Suppressor macrophage treated with lipopolysaccharide for 4 hours (primary cell): ENCODE measurements around the gene LAMB1.
"Not testable (repeated sequence)": the region's sequence is repeated elsewhere in the genome, so short reads cannot be mapped to it uniquely, and the experiment has no call there.

Experiments
- DNase-seq: peaks from one replicate; pipeline ENCODE4 v3.0.0-alpha.2; 2020

The LAMB1 gene

GRCh38 chr7:108002726-108003598 is at the start of gene LAMB1:
Gene LAMB1, minus strand, starts transcription at chr7:108003161. Its CDS starts 276 bp downstream, at chr7:108002885.
- DNase-seq = peak; percentile 24

GRCh38 chr7:108051454-108051853 is 48.5 kb upstream of the LAMB1 start:
- no peak for DNase-seq

DNA sequence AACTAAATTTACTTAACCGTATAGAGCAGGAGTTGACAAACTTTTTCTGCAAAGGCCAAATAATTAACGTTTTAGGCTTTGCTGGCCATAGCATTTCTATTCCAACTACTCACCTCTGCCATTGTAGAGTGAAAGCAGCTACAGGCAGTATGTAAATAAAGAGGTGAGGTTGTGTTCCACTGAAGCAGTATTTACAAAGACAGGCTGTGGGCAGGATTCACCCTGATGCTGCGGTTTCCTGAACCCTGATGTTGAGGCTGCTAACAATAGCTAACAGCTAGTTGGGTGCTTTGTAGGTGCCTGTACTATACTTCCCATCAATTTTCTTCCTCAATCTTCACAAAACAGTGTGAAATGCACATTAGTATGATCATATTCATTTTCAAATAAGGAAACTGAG is 47.0 kb upstream of the LAMB1 start:
- no peak for DNase-seq

GRCh38 chr7:108048422-108048821 is 45.5 kb upstream of the LAMB1 start:
- no peak for DNase-seq

- DNase-seq = no peak
These were observed 44.1 kb upstream of the LAMB1 start for GRCh38 chr7:108046952-108047506.

GRCh38 chr7:108045669-108046068 is 42.7 kb upstream of the LAMB1 start:
- DNase-seq = peak; percentile 4

- DNase-seq = no peak
These were observed 42.2 kb upstream of the LAMB1 start for GRCh38 chr7:108045154-108045553.

- DNase-seq = no peak
These were observed 41.4 kb upstream of the LAMB1 start for GRCh38 chr7:108044345-108044744.

DNA sequence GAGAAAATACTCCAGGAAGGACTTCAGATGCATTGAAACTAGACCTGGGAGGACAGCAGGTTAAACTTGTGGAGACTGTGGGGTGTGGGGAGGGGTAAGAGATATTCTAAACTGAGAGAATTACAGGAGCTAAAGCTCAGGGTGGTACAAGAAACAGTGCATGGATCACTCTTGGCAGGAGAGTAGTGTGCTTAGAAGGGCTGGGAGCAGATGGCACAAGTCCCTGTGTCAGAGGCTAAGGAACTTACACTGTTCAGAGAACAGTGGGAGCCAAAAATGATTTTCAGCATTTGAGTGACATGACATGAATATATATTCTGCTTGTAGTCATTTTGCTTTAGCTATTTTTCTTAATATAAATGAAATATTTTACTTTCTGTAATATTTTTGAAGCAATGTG is 36.0 kb upstream of the LAMB1 start:
- DNase-seq = no peak

GRCh38 chr7:108037741-108038140 is 34.8 kb upstream of the LAMB1 start:
- no peak for DNase-seq

- no peak for DNase-seq
These were observed 34.2 kb upstream of the LAMB1 start for GRCh38 chr7:108037140-108037539.

GRCh38 chr7:108034586-108034985 is 31.6 kb upstream of the LAMB1 start:
- no peak for DNase-seq

DNA sequence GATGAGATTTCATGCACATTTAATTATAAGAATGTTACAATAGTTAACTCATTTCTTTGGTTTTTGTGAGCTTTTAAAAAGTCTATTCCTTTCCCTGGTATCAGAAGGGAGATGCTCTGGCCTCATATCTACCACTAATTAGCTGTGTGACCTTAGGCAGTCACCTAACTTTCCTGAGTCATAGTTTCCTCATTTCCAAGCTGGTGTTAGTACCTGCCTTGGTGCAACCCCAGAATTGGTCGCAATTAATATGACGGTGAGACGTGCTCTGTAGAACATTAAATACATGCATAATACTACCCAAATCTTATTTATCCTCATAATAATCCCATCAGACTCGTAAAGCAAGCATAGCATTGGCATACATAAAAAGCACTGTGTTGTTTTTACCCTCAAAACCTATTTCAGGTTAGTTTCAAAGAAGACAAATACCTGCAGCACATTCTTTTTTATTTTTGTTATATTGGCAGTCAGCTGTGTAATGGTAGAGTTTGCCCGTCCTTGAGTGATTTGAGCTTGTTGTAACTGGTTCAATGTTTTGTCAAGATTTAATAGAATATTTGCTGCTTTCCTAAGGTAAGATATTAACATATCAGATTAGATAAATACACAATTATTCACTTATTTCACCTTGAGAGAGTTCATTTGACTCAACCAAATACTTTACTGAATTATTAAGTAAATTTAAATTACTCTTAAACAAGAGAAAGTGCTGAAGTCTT is 31.0 kb upstream of the LAMB1 start:
- DNase-seq = no peak

- DNase-seq = not testable (repeated sequence)
These were observed 30.3 kb upstream of the LAMB1 start for GRCh38 chr7:108033309-108033708.

- no peak for DNase-seq
These were observed 27.6 kb upstream of the LAMB1 start for GRCh38 chr7:108030516-108030915.

DNA sequence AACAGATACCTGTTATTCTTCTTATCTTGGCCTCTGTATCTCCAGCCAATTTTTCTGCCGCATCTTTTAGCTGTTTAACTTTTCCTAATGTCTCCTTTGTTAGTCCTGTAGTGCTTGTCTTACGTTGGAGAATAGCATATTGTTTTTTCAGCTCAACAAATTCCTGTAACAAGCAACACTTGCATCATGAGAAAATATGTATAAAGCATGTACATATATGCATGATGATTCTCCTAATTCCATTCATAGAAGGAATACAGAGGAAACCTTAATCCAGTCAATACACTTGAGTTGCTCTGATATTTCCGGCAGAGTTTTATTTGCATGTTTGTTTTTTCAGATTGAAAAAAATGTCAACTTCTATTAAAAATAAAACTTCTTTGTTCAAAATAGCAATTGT is 26.1 kb upstream of the LAMB1 start:
- no peak for DNase-seq

GRCh38 chr7:108028111-108028510 is 25.1 kb upstream of the LAMB1 start:
- no peak for DNase-seq

- no peak for DNase-seq
These were observed 24.3 kb upstream of the LAMB1 start for GRCh38 chr7:108027239-108027638.

DNA sequence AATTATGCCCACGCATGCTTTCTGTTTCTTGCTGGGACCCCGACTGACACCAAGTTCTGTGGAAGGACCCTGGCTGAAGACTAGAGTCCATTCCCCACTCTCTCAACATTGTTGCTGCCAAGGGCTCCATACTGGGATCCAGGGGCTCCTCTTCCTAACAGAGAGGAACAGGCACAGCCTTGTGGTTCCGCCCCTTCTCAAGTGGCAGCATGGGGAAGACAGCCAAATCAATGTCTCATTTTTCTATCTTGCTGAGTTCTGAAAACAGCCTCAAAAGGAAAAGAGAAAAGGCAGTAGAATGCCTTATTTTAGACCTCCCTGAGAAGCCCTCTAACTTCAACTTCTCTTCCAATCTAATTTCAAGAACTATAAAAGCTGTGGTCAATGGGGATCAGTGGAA is 23.7 kb upstream of the LAMB1 start:
- DNase-seq = no peak

- peak; percentile 11 for DNase-seq
These were observed 23.2 kb upstream of the LAMB1 start for GRCh38 chr7:108026116-108026515.

- DNase-seq = no peak
These were observed 21.6 kb upstream of the LAMB1 start for GRCh38 chr7:108024538-108024937.

DNA sequence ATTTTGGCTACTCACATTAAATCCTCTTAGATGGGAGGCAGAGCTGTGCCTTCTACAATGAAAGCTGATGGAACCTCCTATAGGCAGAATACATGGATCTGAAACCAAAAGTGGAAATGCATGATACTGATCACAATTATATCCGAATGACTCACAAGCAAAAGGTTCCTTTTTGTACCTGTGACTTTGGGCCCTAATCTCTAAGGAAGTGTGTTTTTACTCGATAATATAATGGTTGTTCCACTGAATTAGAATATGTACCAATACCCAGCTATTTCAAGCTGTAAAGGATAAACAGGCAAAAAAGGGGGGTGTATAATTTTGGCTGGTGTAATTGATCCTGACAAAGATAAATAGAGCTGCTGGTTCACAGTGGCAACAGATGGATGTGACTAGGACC is 17.6 kb upstream of the LAMB1 start:
- DNase-seq = peak; percentile 39

DNA sequence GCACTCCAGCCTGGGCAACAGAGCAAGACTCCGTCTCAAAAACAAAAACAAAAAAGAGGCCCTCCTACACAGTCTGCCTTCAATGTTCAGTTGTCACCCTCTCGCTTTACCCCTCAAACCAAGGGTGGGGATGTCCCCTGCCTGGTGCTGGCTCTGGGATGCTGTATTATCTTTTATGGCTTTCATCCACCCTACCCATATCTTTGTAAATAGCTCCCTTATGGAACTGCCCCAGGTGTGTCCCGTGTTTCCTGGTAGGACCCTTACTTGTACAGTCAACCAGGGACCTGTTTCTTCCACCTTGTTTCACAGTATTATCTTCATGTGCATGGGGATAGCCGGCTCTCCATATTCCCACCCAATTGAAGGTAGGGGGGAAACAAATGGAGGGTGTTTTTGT is 15.7 kb upstream of the LAMB1 start:
- no peak for DNase-seq

GRCh38 chr7:108017776-108018151 is 14.8 kb upstream of the LAMB1 start:
- no peak for DNase-seq
